HTR-8/SVneo (cell line): ENCODE measurements around the gene APIP.
"Not testable (repeated sequence)": the region's sequence is repeated elsewhere in the genome, so short reads cannot be mapped to it uniquely, and the experiment has no call there.

Experiments used
- DNase-seq: peaks from one replicate; pipeline ENCODE4 v3.0.0; 2011; ENCODE audit warnings: low spot score, mixed read lengths; ENCODE audit not compliant: insufficient read length
- FAIRE-seq: peaks from 2 replicates; lab custom pipeline; 2011; peaks lifted over from hg19 to GRCh38; lab: Jason Lieb, UNC

The APIP gene

DNA sequence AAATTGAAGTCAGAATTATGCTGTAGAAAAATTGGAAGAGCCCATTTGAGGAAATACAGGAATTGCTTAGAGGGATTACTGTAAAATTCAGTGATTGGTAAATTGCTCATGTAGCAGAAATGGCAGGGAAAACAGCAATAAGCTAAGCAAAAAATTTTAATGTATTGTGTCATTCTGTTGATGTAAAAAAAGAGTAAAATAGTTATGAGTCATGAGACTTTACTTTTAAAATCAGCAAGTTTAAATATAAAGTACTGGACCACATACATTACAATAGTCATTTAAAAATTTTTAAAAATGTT lies 10.6 kb upstream of the APIP start:
- FAIRE-seq: no peak

DNA sequence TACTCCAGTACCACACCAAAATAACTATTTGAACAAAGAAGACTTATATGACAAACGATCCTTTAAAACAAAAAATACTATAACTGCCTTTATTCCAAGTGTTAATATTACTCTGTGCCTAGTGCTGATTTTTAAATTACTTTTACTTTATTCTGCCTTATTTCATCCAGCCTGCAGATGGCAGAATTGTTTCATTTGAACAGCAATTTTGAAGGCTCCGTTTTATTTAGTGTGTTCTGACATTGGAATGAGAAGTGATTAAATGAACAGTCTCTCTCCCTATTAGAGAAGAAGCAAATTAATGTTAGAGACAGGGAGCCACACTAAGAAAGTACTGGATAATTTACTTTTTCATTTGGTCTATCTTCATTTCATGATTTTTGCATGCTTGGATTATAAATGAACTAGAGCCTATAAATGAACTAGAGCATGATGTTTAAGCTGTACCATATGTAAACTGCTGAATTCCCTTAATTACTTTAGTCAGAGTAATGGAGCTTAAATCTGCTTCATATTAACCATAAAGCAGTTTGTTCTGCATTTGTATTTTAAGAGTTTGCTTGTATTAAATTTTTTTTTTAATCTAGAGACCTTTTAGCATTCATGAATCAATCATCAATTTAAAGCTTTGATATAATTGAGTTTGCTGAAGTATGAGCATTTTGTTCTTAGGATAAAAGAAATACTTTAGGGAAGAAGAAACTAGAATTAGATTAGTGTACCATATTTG lies 10.1 kb upstream of the APIP start:
- DNase-seq: peak; percentile 25
- FAIRE-seq: no peak

More for the DNA sequence above, 10.6 kb upstream of the APIP start:
- DNase-seq: no peak

DNA sequence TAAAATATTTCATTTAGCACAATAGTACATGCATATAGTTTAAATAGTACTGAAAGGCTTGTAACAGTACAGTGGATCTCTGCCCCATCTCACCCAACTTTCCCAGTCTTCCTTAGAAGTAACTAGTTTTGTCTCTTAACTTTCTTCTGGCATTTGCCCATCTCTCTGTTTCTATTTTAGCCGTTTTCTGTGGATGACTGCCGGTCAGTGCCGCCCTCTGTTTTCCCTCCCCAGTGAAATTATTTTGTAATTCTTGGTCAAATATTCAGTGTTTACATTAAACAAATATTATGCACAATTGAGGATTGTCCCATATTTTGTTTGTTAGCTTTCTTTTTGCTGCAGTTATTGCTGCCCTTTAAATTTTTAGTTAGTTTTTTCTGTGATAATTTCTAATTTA lies 8.5 kb upstream of the APIP start:
- DNase-seq: no peak
- no peak for FAIRE-seq

DNA sequence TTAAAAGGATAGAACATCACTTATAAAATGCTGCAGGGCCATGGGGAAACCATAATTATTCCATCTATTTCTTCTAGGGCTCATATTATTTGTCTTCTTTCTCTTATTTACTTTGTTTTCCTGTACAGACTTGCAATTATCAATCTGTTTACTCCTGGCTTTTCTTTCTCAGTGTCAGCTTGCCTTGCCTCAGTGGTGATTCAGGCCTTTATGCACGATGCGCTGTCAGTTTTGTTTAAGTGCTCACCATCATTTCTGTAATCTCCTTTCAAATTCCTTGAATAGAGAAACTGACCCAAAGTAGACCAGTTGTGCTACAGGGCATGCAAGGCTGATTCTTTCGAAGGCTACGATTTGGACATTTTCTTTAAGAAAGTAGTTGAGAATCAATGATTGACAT lies 5.0 kb upstream of the APIP start:
- FAIRE-seq: no peak

DNA sequence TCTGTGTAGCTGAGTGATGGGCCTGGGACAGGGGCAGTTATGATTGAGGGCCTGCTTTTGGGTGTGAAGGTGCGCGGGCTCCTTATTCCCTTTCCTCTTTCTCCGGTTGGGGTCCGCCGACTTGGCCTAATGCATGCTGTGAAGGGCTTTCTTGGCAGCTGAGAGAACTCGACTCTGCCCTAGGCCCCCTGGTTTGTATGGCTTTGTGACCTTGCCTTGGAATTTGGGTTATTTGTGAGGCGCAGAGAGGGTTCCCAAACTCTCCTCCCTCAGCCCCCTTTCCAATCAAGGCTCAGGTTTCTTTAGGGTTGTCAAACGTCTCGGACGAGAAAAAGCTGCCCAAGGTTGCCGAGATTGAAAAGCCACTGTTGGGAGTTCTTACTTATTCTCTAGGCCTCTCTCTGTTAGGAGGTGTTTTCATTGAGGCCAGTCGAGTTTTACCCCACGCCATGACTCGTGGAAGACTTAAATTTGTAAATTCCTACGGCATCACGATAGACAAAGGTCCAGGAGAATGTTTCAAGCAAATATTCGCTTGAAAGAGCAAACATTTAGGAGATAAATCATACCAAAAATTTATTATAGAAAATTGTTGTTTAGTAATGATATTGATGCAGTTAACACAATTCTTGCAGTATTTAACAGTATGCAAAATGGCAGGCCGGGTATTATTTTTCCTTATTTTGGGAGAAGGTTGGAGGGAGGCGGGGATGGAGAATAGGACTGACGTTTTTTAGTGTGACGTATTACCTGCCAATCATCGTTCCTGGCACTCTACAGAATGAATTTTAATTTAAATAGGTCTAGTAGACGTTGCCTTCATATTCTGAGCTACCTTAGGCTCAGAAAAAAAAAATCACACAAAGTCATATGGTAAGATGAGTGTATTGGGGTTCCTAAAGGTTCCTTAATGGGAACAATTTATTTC lies 928 bp upstream of the APIP start:
- DNase-seq (peak; percentile 21), FAIRE-seq (no peak)

More for the DNA sequence above, 5.0 kb upstream of the APIP start:
- DNase-seq: no peak

DNA sequence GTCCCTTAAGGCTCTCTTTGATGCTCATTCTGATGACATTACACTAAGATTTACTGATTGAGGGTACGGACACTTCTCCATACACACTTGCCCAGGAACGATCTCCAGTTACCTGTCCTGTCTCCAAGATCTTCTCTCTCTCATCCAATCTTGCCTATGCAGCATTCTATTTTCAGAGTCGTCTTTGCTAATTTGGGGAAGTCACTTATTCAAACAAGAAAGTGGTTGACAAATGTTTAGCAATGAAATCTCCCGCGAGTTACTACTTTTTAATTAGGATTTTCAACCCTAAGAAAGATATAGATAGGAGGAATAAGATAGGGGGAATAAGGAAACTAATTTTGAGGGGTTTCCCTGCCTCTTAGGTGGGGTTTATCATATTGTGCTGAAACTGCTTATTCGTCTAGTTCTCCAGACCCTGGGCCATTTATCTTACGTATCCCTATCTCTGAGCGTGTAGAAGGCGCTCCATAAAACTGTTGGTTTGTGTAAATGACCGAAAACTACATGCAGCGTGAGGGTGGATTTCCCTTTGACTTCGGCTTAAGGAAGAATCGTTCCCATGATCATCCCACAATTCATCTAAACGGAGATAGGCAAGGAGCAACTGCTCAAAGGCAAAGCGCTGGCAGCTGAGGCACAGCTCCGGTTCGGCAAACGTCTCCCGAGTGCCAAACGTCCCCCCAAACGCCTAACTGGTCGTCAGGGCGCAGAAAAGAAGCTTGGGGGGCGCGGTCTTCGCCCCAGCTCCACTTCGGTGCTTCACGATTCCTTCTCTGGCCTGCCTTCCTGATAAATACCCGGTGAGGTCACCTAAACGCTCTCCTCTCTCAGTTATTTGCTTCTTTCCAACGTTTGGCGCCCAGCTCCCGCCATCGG lies 804 bp downstream of the APIP start:
- DNase-seq (peak; percentile 20), FAIRE-seq (no peak)

DNA sequence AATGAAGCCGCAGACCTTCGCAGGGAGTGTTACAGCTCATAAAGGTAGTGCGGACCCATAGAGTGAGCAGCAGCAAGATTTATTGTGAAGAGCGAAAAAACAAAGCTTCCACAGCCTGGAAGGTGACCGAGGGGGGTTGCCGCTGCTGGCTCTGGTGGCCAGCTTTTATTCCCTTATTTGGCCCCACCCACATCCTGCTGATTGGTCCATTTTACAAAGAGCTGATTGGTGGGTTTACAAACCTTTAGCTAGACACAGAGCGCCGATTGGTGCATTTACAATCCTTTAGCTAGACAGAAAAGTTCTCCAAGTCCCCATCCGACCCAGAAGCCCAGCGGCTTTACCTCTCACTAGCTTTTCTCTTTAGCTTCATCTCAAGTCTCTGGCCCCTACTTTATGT lies 2.6 kb downstream of the APIP start:
- FAIRE-seq: not testable (repeated sequence)

DNA sequence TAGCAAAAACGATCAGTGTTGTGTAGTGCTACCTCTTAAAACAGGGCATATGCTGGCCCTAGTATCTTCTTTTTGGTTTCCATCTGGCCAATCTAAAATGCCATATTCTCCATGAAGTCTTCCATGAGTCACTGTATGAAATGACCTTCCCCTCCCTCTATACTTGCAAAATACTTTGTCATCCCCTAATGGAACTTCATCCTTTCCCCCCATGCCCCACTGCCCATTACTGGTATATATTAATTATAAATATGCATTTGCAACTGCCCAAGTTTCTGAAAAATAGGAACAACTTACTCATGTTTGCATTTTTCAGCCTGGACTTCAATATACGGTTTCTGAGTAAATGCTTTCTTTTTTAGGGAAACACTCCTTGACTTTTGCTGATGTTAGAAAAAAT lies 4.5 kb downstream of the APIP start:
- DNase-seq (no peak), FAIRE-seq (no peak)

More for the DNA sequence above, 2.6 kb downstream of the APIP start:
- DNase-seq: not testable (repeated sequence)

DNA sequence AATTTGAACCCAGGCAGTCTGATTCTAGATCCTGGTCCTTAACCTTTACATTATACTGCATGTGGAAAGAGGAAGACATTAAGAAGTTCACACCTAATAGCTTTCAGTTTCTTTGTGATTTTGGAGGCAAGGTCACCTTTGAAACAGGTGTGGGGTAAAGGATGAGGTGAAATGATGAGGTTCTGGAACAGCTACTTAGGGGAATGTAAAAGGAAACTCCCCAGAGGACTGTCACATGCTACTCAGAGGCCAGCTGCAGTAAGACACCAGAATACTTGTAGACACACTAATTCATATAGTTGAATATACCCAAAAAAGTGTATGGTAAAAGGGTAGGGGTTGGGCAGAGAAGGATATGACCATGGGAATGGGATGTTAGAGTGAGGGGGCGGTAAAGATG lies 5.4 kb downstream of the APIP start:
- no peak for DNase-seq
- FAIRE-seq: no peak

DNA sequence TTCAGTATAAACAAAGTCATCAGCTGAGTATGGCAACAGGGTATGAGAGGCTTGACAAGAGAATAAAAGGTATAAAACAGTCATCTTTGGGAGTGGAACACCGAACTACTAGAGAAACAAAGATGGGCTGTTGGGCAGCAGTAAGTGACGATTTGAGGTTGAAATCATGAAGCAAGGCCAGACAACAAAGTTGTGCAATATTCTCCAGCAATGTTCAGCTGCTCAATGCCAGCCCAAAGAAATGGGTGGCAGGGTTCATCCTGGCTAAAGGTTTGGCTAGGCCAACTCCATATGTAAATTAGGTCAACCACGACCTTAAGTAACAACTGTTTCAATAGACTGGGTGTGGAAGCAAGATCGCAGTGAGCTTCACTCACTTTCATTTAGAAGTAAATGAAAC lies 6.2 kb downstream of the APIP start:
- FAIRE-seq: no peak
- no peak for DNase-seq

DNA sequence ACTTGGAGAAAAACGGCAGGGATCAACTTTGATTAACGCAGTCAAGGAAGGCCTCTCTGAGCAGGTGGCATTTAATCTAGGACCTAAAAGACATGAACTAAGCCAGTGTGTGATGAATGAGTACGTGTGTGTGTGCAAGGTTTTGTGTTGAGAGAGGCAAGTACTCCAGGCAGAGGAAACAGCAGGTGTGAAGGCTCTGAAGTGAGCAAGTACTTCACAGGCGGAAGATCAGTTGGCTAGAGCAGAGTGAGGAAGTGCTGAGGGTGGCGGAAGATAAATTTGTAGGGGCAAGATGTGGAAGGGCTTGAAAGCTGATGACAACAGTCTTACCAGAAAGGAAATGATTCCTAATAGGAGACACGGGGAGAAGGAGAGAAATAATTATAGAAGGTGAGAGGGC lies 6.8 kb downstream of the APIP start:
- no peak for DNase-seq
- FAIRE-seq: no peak

DNA sequence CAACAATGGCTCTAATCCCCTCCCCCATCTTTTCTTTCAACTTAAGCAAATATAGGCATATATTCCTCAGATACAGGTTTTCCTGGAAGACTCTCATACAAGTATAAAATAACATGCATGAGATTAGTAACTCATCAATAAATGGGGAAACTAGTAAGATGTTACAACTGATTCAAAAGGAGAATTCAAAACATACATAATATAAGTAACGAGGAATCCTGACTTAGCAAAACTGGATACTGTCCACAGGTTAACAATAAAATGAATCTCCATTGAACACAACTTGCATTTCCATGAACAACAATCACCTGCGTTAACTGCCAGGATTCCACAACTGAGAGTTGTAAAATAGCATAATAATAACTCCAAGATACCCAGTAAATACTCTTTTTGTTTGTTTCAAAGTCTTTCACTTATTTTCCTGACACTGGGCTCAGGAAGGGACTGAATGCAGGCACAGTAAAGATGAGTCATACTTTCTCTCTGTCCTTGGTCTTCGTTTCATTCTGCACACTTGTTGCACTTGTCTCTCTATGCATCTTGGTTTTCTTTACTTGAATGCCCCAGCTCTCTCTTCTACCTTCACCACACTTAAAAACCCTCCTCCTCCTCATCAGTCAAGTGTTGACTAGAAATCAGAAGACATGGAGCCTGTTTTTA lies 8.1 kb downstream of the APIP start:
- DNase-seq (no peak), FAIRE-seq (no peak)

DNA sequence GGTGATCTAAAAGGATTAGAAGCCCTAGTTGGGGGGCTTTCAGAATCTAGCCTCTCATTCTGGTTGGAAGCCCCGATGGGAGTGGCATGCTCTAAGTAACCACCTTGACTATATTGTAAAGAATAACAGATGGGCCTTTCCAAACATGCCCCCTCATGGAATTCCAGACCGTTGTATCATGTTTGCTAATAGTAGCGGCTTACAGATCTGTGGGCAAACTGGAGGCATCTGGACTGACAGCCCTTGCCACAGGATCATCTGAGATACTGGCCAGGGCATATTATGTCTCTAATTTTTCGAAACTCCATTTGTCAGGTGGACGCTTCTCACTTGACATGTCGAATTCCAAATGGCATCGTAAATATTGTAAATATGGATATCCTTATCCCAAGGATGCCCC lies 10.5 kb downstream of the APIP start:
- FAIRE-seq: no peak

DNA sequence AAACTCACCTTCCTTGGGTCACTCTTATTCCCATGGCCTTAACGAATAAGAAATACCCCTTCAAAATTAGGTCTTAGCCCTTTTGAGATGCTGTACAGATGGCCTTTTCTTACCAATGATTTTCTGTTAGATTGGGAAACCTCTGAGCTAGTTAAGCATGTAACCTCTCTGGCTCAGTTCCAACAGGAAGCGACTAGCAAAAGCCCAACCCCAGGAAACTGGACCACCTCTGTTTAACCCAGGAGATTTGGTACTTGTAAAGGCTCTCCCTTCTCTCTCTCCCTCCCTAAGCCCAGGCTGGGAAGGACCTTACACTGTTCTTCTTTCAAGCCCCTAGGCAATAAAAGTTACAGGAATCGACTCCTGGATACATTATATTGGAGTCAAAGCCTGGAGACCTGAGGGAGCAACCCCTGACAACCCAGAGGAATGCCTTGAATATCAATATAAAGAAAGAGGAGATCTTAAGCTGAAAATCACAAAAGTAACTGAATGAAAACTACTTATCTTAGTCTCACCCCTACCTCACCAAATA lies 11.7 kb downstream of the APIP start:
- no peak for DNase-seq
- no peak for FAIRE-seq

More for the DNA sequence above, 10.5 kb downstream of the APIP start:
- DNase-seq: no peak

DNA sequence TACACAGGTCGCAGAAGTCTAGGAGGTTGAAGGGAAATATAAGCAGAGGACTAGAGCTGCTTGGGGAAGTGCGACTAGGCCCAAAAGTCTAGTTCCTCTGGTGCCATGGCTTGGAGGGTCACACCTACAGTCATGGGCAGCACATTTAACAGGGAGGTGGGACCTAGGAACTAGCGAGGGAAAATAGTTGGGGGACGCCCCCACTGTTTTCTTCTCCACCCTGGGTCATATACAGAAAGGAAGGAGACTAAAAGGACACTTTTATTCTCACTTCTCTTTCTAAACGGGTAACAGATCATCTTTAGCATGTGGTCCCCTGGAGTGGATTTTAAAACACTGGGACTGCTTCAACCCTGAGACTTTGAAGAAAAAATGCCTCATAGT lies 16.6 kb downstream of the APIP start:
- DNase-seq: no peak
- no peak for FAIRE-seq

DNA sequence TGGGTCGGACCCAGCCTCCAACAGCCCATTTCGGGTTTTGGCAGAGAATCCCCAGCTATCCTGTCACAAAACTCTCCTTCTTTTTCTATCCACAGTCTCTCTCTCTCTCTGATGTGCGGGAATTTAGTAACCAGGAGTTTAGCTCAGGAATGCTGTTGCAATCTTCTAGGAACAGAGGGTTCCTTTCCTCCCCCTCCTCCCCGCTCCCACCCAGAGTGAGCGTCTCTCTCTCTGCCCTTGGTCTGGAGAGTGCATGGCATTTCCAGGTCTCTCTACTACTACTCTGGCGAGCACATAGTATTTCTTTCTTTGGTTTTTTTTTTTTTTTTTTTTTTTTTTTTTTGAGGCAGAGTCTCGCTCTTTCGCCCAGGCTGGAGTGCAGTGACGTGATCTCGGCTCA lies 17.7 kb downstream of the APIP start:
- no peak for FAIRE-seq
- no peak for DNase-seq

DNA sequence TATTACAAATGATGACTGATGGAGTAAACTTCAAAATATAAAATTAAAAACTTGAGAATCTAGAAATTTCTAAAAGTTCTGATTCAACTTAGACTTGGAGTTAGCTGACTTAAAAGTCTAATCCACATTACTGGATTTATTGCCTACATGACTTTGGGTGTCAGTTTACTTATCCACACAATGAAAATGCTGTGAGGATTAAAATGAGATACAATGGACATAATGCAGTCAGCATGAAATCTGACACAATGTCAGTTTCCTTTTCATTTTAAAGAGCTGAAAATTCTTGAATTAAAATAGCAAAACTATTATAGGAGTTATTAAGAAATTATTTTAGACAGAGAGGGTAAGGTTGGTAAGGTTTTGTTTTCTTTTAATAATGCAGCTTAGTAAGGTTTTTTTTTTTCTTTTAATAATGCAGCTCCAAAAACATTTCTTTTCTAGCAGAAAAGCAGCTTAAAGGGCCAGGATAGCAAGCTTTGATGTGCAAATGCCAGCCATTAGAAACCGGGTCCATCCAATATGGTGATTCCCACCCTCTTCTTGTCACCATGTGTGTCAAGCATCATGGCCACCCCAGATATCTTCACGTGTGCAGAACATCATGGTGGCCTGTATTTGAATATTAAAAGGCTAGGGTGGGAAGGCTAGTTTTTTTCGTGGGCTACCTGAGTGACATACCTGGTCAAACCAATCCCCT lies 18.9 kb downstream of the APIP start:
- no peak for FAIRE-seq

DNA sequence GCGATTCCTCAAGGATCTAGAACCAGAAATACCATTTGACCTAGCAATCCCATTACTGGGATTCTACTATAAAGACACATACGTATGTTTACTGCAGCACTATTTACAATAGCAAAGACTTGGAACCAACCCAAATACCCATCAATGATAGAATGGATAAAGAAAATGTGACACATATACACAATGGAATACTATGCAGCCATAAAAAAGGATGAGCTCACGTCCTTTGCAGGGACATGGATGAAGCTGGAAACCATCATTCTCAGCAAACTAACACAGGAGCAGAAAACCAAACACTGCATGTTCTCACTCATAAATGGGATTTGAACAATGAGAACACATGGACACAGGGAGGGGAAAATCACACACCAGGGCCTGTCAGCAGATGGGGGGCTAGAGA lies 20.0 kb downstream of the APIP start:
- not testable (repeated sequence) for DNase-seq, FAIRE-seq

More for the DNA sequence above, 18.9 kb downstream of the APIP start:
- no peak for DNase-seq

DNA sequence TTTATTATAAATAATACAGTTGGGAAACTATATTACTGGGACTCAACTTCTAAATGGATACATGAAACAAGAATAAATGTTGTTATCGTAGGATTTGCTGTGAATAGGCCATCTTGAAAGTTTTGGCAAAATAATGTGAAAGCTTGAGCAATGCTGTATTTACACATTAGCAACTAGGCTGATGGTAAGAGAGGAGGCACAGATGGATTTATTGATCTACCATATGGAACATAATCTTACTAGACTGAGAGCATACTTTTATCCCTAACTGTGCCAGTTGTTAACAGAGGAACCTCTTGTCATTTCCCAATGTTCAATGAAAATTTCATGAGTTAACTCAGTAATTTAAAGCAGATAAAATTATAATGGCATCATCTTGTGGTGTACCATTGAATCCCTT lies 22.8 kb downstream of the APIP start:
- FAIRE-seq: no peak
- no peak for DNase-seq
